Kidney (tissue), 14 donors: ENCODE data around the gene CHPF2. TPM values are rescaled to one million over a fixed set of nuclear protein-coding genes. Genes with fewer than 3 reads are reported as not detected.

Experiments used
- DNase-seq, 5 donors: peaks; one replicate each; pipeline ENCODE4 v3.0.0-alpha.2; 2013 to 2020
- FAIRE-seq: peaks from 2 replicates; lab custom pipeline; 2012; peaks lifted over from hg19 to GRCh38; lab: Jason Lieb, UNC
- H3K27ac ChIP-seq, 2 donors: one replicate each; pipeline ENCODE4 v1.7.0; 2013; ENCODE audit warnings: low read depth in 2 of 2, low read length in 2 of 2, inconsistent platforms in 1 of 2
- H3K27me3 ChIP-seq: one replicate; pipeline ENCODE4 v1.7.1; 2013; ENCODE audit warnings: low read length, inconsistent platforms; ENCODE audit not compliant: control insufficient read depth, insufficient read depth
- H3K36me3 ChIP-seq, 3 donors: one replicate each; pipeline versions ENCODE4 v1.7.0 to v1.7.1; 2013; ENCODE audit warnings: low read length in 3 of 3, control low read depth in 1 of 3, inconsistent platforms in 1 of 3; ENCODE audit not compliant: insufficient read depth in 3 of 3, control insufficient read depth in 2 of 3
- H3K4me1 ChIP-seq, 3 donors: one replicate each; pipeline versions ENCODE4 v1.7.0 to v1.7.1; 2013; ENCODE audit warnings: low read length in 3 of 3, inconsistent platforms in 1 of 3, low read depth in 1 of 3; ENCODE audit not compliant: control insufficient read depth in 2 of 3, insufficient read depth in 2 of 3
- H3K4me3 ChIP-seq, 3 donors: one replicate each; pipeline versions ENCODE4 v1.7.0 to v1.8.1; 2013; ENCODE audit warnings: low read length in 3 of 3, control low read depth in 1 of 3, inconsistent platforms in 1 of 3
- H3K9ac ChIP-seq, 3 donors: one replicate each; pipeline versions ENCODE4 v1.7.0 to v1.7.1; 2013; ENCODE audit warnings: low read length in 3 of 3, control low read depth in 1 of 3, inconsistent platforms in 1 of 3
- H3K9me3 ChIP-seq, 3 donors: one replicate each; pipeline versions ENCODE4 v1.7.0 to v1.7.1; 2013; ENCODE audit warnings: low read length in 3 of 3, control low read depth in 1 of 3, inconsistent platforms in 1 of 3; ENCODE audit not compliant: control insufficient read depth in 2 of 3, insufficient read depth in 1 of 3
- CTCF ChIP-seq: IDR thresholded peaks from 3 replicates; pipeline ENCODE4 v1.5.1; 2012; ENCODE audit warnings: mild to moderate bottlenecking, moderate library complexity, borderline replicate concordance; ENCODE audit not compliant: insufficient read depth; ENCODE audit errors: extremely low read depth
- intact Hi-C: fragments of 100-400 bp; cut with DNase I; formaldehyde crosslinking; loops from one replicate; pipeline ENCODE4 v1.11.1; 2022
- polyA plus RNA-seq: library from polyadenylated mRNA; stranded (reverse); fragments of 350-450 nt; fragmentation: Illumina TruSeq; extraction: RNeasy Lipid Tissue Mini Kit (QIAGEN cat#74804); gene quantifications from one replicate; pipeline ENCODE4 v1.2.3, GENCODE V29; 2014; ENCODE audit warnings: low read depth, low replicate concordance; ENCODE audit not compliant: insufficient read depth
- total RNA-seq: library from RNA; stranded (reverse); fragmentation: NEBNext Ultra II Directional; extraction: Animal tissue kit (Norgen Biotek cat#: 25700); gene quantifications from one replicate; pipeline ENCODE4 v1.2.1, GENCODE V29; 2021
- donor health status: control.
- donor health status: control.
- donor health status: control.
- donor health status: control.
- donor health status: control.
- donor health status: DM: yes; HTN: yes; CAD: no.
- donor health status: Normal renal cell carcinoma (clear cell type).

CHPF2 gene
- total and polyA plus RNA-seq, 2 donors from 2014 or later: 15.6 to 45.2 TPM

DNA sequence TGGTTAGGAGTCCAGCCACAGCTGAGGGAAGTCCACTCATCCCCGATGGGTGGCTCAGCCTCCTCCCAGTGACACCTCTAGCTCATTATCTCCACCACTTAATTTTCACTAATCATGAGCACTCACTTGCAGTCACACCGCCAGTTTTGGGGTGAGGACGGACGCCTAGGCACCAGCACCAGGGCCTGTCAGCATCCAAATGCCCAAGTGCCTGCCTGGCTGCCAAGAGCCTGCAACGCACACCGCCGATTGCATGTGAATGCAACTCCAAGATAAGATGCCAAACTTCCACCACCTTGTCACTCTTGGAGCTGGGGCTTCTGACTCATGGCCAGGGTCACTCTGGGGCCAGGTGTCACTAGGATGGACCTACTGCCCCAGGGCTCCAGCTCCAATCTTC, 40.6 kb downstream of the CHPF2 start:
- H3K9ac ChIP-seq: no peak overlapping the region
- peaks cover 0 to 17% (median 4%) of the 10 kb centered on the region in 3 donors for H3K4me1 ChIP-seq
- intact Hi-C loops: no loop called here
- FAIRE-seq: no peak
- H3K36me3 ChIP-seq: no peaks in the 10 kb centered on the region
- no peaks in the 10 kb centered on the region for H3K9me3 ChIP-seq
- H3K4me3 ChIP-seq: no peak overlapping the region
- H3K27ac ChIP-seq: no peak overlapping the region
- DNase-seq: no peak
- H3K27me3 ChIP-seq: no peaks in the 10 kb centered on the region
- no peak for TF ChIP-seq CTCF

DNA sequence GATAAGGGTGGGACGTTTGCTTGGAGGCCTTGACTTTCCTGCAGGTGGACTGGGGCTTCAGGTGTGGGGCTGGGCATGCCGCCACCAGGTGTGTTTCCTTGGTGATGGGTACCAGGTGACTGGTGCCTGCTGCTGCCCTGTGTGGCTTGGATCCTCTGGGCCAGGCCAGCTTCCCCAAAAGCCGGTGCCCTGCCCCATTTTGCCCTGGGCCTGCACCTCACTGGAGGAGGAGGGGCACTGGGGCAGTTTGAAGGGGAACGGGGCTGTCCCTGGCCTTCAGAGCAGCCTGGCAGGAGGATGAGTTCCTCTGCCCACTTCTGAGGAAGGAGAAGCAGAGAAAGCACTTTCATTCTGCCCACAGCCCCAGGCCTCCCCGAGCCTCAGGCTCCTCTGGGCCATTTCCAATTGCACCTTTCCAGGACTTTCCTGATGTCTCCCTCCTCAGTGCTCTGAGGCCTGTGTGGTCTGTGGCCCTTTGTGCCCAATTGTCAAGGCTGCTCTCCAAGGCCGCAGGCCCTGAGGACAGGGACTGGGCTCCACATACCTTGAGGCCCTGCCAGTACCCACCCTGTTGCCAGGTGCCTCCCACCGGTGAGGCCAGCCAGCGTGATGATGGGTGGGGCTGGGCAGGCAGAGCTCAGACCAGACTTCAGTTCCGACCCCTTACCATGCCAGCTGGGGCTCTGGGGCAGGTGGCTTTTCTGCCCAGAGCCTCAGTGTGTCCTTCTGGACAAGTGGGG, 41.5 kb downstream of the CHPF2 start:
- Histone ChIP-seq H3K36me3 (no peaks in the 10 kb centered on the region), H3K27ac (no peak overlapping the region), H3K9ac (no peak overlapping the region), H3K9me3 (no peaks in the 10 kb centered on the region), H3K4me3 (no peak overlapping the region), H3K4me1 (peaks cover 0 to 17% (median 4%) of the 10 kb centered on the region in 3 donors), H3K27me3 (no peaks in the 10 kb centered on the region)
- intact Hi-C loops: no loop called here
- no peak for FAIRE-seq
- DNase-seq: no peak
- TF ChIP-seq CTCF: no peak

- Histone ChIP-seq H3K4me1 (peaks cover 0 to 17% (median 4%) of the 10 kb centered on the region in 3 donors), H3K36me3 (no peaks in the 10 kb centered on the region), H3K27me3 (no peaks in the 10 kb centered on the region), H3K9me3 (no peaks in the 10 kb centered on the region), H3K4me3 (no peak overlapping the region), H3K27ac (no peak overlapping the region), H3K9ac (no peak overlapping the region)
- TF ChIP-seq CTCF: no peak
- intact Hi-C loops: no loop called here
- DNase-seq (no peak), FAIRE-seq (no peak)
These were observed 42.1 kb downstream of the CHPF2 start for GRCh38 chr7:151274396-151274795.
